Measurements from ENCODE around the gene GPR50.

Gene GPR50

GRCh38 chrX:151227627-151228026 lies 51.2 kb downstream of the GPR50 start:
- DNase-seq (ENCODE audit: low spot score): no peak

DNA sequence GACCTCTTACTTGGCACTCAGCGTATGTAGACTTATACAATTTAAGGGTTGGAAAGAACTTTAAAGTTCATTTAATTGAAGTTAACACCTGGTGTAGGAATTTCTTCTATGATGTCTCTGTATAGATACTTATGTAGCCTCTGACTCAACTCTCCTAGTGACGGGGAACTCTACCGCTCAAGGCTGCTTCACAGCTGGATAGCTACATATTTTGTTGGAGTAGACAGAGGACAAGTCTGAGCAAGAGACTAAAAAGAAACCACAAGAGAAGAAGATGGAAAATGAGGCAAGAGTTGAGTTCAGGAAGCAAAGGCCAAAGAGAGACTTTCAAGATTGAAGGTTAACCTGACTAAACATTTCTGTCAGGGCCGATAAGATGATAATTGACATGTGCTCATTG lies 52.6 kb downstream of the GPR50 start:
- DNase-seq (ENCODE audit: low spot score): no peak

Measured in CD4-positive, alpha-beta T cell treated with Interleukin-2 at 100 ng/mL for 4 hours (primary cell).